Cerebellar cortex (tissue), 1 donor: Measurements from ENCODE around the gene ABCA10.
"Not testable (repeated sequence)": the region's sequence is repeated elsewhere in the genome, so short reads cannot be mapped to it uniquely, and the experiment has no call there.

ENCODE experiments used
- DNase-seq: peaks from one replicate; pipeline ENCODE4 v3.0.0-alpha.2; 2015; ENCODE audit warnings: low spot score

Gene ABCA10

GRCh38 chr17:69223809-69224208, 4.8 kb downstream of the ABCA10 start:
- DNase-seq: no peak

DNA sequence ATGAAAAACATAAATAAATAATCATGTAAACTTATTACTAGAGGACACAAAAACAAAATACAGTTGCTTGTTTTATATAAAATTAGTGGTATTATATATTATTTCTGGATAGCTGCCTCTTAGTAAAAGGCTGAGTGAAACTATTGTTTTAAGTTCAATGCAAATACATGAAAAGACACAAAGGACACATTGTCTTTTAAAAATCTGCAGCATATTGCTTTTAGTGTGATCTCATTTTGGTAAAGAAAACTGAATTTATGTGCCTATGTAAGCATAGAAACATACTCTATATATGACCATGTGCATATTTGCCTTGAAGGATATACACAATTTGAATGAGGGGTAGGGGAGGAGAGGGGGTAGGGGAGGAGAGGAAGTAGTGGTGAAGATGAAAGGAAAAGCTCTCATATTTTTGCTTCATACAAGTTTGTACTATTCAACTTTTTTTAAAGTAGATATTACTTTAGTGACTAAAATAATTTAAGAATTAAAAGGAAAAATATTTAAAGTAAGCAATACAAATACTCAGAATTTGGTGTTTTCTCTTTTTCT, 5.8 kb downstream of the ABCA10 start:
- no peak for DNase-seq

DNA sequence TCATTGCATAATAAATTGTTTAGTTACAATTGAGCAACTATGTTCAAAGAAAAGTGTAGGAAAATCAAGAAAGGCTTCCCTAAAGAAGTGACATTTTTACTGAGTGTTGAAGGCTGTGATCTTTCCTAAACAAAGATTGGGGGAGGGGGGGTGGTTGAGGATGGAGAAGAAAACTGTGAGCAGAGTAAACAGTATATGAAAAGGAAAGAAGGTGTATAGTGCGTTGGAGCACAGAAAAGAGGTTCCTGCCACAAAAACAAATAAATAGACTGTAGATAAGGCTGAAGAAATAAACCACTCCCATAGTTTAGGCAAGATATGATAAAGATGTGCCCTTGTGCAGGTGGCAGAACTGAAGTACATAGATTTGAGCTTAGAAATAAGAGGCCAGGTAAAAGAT, 8.5 kb downstream of the ABCA10 start:
- no peak for DNase-seq

GRCh38 chr17:69218986-69219385, 9.6 kb downstream of the ABCA10 start:
- DNase-seq: no peak

GRCh38 chr17:69213059-69213813, 15.4 kb downstream of the ABCA10 start:
- DNase-seq: no peak

DNA sequence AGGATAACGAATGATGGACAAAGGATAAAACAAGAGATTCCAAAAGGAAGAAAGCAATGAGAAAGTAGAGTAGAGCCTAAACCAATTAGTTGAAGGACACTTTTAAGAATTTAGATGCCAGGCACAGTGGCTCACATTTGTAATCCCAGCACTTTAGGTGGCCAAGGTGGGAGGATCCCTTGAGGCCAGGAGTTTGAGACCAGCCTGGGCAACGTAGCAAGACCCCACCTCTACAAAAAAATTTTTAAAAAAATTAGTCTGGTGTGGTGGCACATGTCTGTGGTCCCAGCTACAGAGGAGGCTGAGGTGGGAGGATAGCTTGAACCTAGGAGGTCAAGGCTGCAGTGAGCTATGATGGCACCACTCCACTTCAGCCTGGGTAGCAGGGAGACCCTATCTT, 20.0 kb downstream of the ABCA10 start:
- DNase-seq: no peak

- no peak for DNase-seq
Measured at GRCh38 chr17:69207151-69207550, 21.5 kb downstream of the ABCA10 start.

DNA sequence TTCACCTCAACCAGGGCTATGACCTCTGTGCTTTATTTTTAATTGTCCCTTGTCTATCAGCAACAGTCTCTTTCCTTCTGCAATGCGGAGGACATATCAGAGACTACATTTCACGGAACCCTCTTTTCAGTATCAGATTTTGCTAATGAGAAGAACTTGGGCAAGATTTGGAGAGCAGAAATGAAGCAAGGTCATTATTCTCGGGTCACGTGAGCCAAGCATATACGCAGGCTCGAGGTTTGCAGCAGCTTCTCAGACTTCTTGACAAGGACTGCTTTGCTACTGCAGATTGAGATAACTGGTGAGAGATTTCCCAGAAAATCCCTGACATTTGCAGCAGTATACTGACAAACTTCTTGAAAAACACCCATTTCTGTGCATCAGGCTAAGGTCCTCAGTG, 30.4 kb downstream of the ABCA10 start:
- no peak for DNase-seq

GRCh38 chr17:69196105-69196653, 32.4 kb downstream of the ABCA10 start:
- not testable (repeated sequence) for DNase-seq

DNA sequence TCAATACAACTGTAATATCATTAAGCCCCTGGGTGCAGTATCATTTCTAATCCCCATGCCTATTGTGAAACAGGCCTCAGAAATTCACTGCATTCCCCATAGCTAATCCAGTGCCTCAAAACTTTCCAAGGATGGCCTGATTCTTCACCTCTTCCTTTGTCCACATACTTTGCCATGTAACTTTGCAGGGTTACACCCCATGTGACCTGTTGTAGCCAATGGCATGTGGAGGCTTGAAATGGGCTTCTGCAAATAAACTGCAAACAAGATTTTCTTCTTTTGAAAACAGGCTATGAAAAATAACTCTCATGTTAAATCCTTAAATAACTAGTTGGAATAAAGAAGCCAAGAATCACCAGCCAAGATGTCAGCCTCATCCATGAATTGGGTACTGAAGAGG, 35.9 kb downstream of the ABCA10 start:
- no peak for DNase-seq

GRCh38 chr17:69188796-69189195, 39.8 kb downstream of the ABCA10 start:
- DNase-seq: no peak

GRCh38 chr17:69188064-69188463, 40.6 kb downstream of the ABCA10 start:
- DNase-seq: no peak

GRCh38 chr17:69187294-69187693, 41.3 kb downstream of the ABCA10 start:
- no peak for DNase-seq

- DNase-seq: no peak
Measured at GRCh38 chr17:69179227-69179952, 49.2 kb downstream of the ABCA10 start.

- DNase-seq: no peak
Measured at GRCh38 chr17:69176457-69176795, 52.2 kb downstream of the ABCA10 start.

DNA sequence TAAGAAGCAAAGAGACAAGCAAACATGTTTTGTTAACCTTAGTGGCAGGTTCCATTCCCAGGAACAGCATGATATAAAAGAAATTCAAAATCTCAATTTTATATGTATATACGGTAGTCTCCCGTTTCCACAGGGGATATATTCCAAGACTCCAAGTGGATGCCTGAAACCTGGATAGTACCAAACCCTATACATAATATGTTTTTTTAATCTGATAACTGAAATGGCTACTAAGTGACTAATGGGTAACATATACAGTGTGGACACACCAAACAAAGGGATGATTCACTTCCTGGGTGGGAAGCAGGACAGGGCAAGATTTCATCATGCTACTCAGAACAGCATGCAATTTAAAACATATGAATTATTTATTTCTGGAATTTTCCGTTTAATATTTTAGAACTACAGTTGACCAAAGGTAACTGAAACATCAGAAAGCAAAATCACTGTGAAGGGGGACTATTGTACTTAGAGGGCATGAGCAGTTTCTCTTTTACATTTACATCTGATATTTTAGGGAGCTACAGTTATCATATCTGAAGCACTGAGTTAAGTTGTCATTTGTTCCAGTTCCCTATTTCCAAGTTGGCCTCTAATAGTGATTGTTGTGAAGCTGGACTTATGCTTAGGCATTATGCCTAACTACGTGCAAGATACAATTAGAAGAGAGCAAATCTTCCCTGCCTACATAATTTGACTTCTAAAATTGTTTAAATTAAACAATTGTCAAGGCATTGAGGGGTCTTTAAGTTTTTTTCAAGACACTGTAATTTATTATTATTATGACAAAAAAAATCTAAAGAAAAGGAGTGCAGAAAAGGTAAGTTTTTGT, 52.8 kb downstream of the ABCA10 start:
- no peak for DNase-seq

DNA sequence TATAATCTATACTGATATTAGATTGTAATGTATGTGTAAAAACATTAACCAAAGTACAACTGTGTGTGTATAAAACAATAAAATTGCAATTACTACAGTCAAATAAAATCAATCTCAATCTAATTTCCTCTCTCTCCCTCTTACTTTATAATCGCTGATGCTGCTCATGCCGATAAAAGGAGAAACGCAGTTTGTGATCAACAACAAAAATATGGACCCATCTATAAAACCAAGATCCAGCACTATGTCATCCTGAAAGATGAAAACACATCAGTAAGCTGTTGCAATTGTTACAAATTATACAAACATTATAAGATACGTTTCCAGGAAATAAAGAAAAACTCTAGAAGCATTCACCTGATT, 53.4 kb downstream of the ABCA10 start:
- no peak for DNase-seq

DNA sequence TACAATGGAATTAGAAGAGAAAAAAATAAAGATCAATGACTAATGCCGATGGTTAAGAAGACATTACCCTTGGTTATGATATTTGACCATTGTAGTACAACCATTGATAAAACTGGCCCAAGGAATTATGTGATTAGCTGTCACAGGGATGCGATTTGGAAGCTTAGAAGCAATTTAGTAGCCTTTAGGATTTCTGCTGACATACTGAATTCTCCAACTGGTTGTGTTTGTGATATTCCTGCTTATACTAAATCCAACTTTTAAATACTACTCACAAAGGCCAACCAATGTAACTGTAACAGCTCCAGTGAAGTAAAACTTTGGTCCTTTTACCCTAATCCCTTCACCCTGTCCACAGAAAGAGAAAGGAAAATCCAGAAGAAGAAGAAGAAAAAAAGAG, 55.5 kb downstream of the ABCA10 start:
- DNase-seq: no peak

GRCh38 chr17:69170377-69170776, 58.2 kb downstream of the ABCA10 start:
- no peak for DNase-seq

- DNase-seq: not testable (repeated sequence)
Measured at GRCh38 chr17:69168642-69169041, 60.0 kb downstream of the ABCA10 start.

- DNase-seq: no peak
Measured at GRCh38 chr17:69166957-69167356, 61.7 kb downstream of the ABCA10 start.

GRCh38 chr17:69164206-69164605, 64.4 kb downstream of the ABCA10 start:
- DNase-seq: no peak
